Activated CD8-positive, alpha-beta T cell treated with anti-CD3 and anti-CD28 coated beads, Interleukin-2, amount 10 ng/mL, durations not matched to agents 7 days and 5 days (primary cell): ENCODE results near the gene CCDC90B. TPM values are rescaled to one million over a fixed set of nuclear protein-coding genes. Genes with fewer than 3 reads are reported as not detected.

Source experiments
- ATAC-seq: fragments of 150-1000 bp; cut with Tn5 transposase; one replicate; pipeline ENCODE4 v1.10.0; 2021; ENCODE audit warnings: moderate library complexity
- CTCF ChIA-PET: fragments of 350-600 bp; sonication (Branson Sonifier 250); formaldehyde crosslinking; loops from one replicate; lab custom pipeline; 2021; ENCODE audit warnings: antibody characterized with exemption; lab: Charles Lee
- POLR2A ChIA-PET: fragments of 350-600 bp; sonication (Branson Sonifier 250); formaldehyde crosslinking; loops from one replicate; lab custom pipeline; 2021; ENCODE audit warnings: antibody characterized with exemption; lab: Charles Lee
- DNase-seq: peaks from one replicate; pipeline ENCODE4 v3.0.0-alpha.2; 2020
- H3K27ac Mint-ChIP-seq: one replicate; pipeline ENCODE4 v1.8.0; 2021; ENCODE audit warnings: mild to moderate bottlenecking, mixed read lengths
- H3K27me3 Mint-ChIP-seq: one replicate; pipeline ENCODE4 v1.8.0; 2021; ENCODE audit warnings: low read depth, mixed read lengths
- H3K36me3 Mint-ChIP-seq: one replicate; pipeline ENCODE4 v1.8.0; 2021; ENCODE audit warnings: low read depth, mixed read lengths
- H3K4me1 Mint-ChIP-seq: one replicate; pipeline ENCODE4 v1.8.0; 2021; ENCODE audit warnings: low read depth, mixed read lengths
- H3K4me3 Mint-ChIP-seq: one replicate; pipeline ENCODE4 v1.8.0; 2021; ENCODE audit warnings: mild to moderate bottlenecking, mixed read lengths
- H3K9me3 Mint-ChIP-seq: one replicate; pipeline ENCODE4 v1.8.0; 2022; ENCODE audit warnings: mixed read lengths; ENCODE audit not compliant: insufficient read depth
- total RNA-seq, 2 experiments: library from RNA; stranded (reverse); gene quantifications; one replicate each; pipeline ENCODE4 v1.2.3, GENCODE V29; 2021

The CCDC90B gene
- total RNA-seq, 2 experiments from 2014 or later: 30.2 to 31.3 TPM

DNA sequence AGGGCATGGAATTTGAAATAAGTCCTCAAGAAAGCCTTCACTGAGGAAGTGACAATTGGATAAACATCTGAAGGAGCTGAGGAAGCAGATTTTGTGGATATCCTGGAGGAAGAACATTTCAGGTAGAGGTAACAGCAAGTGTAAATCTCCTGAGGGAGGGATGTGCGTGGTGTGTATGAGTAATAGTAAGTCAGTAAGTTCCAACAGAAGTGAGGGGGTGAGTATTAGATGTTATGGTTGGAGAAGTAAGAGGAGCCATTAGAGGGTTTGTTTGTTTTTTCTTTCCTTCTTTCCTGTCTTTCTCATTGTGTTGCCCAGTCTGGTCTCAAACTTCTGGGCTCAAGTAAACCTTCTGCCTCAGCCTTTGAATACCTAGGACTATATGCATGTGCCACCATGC is 63.7 kb downstream of the CCDC90B start:
- no peak for ATAC-seq
- H3K4me1 Mint-ChIP-seq: no peaks in the 10 kb centered on the region
- CTCF ChIA-PET: interaction anchor here (0.7 kb wide), 1 partner anchor 27 kb away, joined by 3 read pairs; no protein-coding TSS in a partner anchor
- POLR2A ChIA-PET: no interaction called here
- H3K36me3 Mint-ChIP-seq: no peaks in the 10 kb centered on the region
- H3K27ac Mint-ChIP-seq: no peak overlapping the region
- DNase-seq: no peak
- peaks cover 6% of the 10 kb centered on the region for H3K27me3 Mint-ChIP-seq
- H3K9me3 Mint-ChIP-seq: no peaks in the 10 kb centered on the region
- no peak overlapping the region for H3K4me3 Mint-ChIP-seq

DNA sequence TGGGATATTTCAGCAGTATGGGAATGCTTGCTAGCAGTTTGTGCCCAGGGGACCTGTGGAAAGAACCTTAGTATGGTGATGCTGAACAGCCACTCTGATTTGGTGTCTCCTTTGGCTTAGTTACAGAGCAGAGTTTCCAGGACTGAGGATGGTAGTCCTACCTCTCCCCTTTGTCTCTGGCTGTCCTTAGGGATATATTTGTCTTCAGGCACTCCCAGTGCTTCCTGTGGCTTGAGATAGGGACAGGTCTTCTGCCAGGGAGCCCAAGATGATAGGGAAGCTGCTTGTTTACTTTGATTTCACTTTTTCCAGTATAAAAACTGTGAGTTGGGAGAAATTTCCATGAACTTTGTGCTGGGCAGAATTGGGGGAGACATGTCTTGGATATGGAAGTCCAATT is 64.5 kb downstream of the CCDC90B start:
- no peaks in the 10 kb centered on the region for H3K9me3 Mint-ChIP-seq
- DNase-seq: no peak
- CTCF ChIA-PET: interaction anchor here (0.7 kb wide), 1 partner anchor 28 kb away, joined by 3 read pairs; no protein-coding TSS in a partner anchor
- no peak for ATAC-seq
- H3K4me3 Mint-ChIP-seq: no peak overlapping the region
- POLR2A ChIA-PET: no interaction called here
- H3K27me3 Mint-ChIP-seq: peaks cover 6% of the 10 kb centered on the region
- H3K27ac Mint-ChIP-seq: no peak overlapping the region
- H3K36me3 Mint-ChIP-seq: no peaks in the 10 kb centered on the region
- H3K4me1 Mint-ChIP-seq: no peaks in the 10 kb centered on the region

DNA sequence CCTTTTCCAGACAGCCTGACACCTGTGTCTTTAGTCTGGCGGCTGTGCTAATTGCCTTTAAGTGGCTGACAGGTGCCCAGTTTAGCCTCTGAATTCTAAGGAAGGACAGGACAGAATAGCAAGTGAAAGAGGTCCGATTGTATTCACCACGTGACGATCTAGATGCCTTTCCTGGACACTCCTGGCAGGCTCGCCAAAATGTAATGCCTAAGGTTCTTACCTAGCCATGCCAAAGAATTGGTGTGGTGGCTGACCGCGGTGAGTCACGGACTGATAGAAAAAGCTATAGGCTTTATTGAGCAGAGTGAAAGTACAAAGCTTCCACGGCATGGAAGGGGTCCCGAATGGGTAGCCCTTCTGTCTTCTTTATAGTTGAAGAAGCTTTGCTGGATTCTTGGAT is 65.9 kb downstream of the CCDC90B start:
- Mint-ChIP-seq H3K4me1 (no peaks in the 10 kb centered on the region), H3K27me3 (peaks cover 6% of the 10 kb centered on the region), H3K36me3 (no peaks in the 10 kb centered on the region), H3K27ac (no peak overlapping the region), H3K9me3 (no peaks in the 10 kb centered on the region), H3K4me3 (no peak overlapping the region)
- POLR2A ChIA-PET: no interaction called here
- CTCF ChIA-PET: no interaction called here
- no peak for DNase-seq
- ATAC-seq: no peak

DNA sequence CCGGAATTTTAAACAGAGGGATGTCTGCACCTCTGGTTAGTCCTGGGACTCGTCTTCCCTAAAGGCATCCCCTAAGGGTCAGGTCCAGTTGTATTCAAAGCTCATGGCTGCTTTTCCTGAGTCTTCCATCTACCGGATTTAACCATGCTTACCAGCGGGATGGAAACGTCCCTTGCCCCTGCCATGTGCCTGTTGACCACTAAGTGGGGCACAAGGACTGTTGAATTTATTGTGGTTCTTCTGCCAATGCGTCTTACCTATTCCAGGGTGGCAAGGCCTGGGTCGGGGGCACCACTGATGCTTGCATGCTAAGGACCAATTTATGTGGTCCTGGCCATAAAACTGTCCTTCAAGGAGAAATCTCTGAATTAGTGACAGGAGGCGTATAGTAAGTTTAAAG is 67.1 kb downstream of the CCDC90B start:
- CTCF ChIA-PET: no interaction called here
- Mint-ChIP-seq H3K36me3 (no peaks in the 10 kb centered on the region), H3K4me3 (no peak overlapping the region), H3K9me3 (no peaks in the 10 kb centered on the region), H3K27me3 (peaks cover 6% of the 10 kb centered on the region), H3K4me1 (no peaks in the 10 kb centered on the region), H3K27ac (no peak overlapping the region)
- ATAC-seq (no peak), DNase-seq (no peak)
- POLR2A ChIA-PET: no interaction called here

Other genes starting within 250 kb of the CCDC90B start
- 10 to 100 TPM in 1 of 2 experiments, 1 to 10 TPM in 1; 8.8 to 13.3 TPM for gene RAB30, start 214.5 kb downstream of the CCDC90B start, total RNA-seq
- gene PCF11, start 129.2 kb downstream of the CCDC90B start, total RNA-seq: 10 to 100 TPM; 65.9 to 67.2 TPM
- 1 to 10 TPM; 4.2 to 4.5 TPM for gene ANKRD42, start 92.7 kb downstream of the CCDC90B start, total RNA-seq